GM18873 (cell line): ENCODE data around the gene ALDH7A1.
A peak's percentile ranks its signal among the peaks of the same experiment; 100 is the strongest.
"Not testable (repeated sequence)": the region's sequence is repeated elsewhere in the genome, so short reads cannot be mapped to it uniquely, and the experiment has no call there.

Source experiments
- ATAC-seq: cut with Tn5 transposase; IDR thresholded peaks from one replicate; pipeline ENCODE4 v1.9.1; 2021; ENCODE audit warnings: mild to moderate bottlenecking, moderate library complexity, moderate number of reproducible peaks; ENCODE audit not compliant: unreplicated experiment, low FRiP score

ALDH7A1 gene

DNA sequence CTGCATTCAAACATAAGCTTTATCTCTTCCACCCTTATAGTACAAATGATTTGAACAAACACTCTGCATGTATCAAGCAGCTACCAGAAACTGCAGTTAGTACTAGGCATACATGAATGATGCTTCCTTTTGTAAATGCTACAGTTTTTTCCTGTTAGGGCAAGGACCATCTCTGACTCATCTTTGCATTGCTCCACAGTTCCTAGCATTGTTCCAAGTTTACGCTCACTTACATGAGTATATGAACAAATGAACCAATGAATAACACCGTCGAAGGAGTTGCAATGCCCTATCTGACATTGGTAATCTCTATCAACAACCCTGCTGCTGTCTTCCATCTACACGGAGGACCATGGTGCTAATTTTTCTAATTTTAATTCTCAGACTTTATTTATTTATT lies 2.1 kb upstream of the ALDH7A1 start:
- no peak for ATAC-seq

DNA sequence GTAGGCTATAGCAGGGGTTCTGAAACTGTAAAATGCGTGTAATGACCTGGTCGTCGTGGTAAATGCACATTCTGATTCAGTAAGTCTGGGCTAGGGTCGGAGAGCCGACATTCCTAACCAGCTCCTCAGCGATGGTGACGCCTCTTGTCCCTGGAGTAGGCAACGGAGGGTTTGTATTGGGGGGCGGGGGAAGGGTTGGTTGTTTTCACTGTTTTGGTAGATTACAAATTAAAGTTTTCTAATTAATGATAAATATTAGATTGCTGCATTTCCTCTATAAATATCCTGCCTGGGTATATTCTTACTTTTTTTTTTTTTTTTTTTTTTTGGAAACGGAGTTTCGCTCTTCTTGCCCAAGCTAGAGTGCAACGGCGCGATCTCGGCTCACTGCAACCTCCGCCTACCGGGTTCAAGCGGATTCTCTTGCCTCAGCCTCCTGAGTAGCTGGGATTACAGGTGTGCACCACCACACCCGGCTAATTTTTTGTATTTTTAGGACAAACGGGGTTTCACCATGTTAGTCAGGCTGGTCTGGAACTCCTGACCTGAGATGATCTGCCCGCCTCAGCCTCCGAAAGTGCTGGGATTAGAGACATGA lies 566 bp upstream of the ALDH7A1 start:
- peak; percentile 22 for ATAC-seq

DNA sequence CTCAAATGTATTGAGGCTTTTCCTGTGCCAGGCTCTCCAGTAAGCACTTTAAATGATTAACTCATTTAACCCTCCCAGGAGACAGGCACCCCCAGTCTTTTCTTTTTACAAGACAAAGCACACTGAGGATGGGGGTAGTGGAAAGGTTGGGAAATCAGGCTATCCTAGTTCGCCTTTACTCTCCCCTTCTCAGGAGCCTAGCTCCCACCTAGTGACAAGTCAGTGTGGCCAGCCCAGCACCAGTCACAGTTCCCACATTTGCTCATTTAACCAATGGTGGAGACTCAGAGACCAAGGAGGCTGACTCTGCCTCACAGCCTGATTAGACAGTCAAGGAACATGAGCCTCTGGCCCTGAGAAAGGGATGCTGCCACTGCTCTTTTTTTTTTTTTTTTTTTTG lies 3.5 kb downstream of the ALDH7A1 start:
- ATAC-seq: no peak

GRCh38 chr5:126589536-126590297 lies 5.3 kb downstream of the ALDH7A1 start:
- ATAC-seq: no peak

DNA sequence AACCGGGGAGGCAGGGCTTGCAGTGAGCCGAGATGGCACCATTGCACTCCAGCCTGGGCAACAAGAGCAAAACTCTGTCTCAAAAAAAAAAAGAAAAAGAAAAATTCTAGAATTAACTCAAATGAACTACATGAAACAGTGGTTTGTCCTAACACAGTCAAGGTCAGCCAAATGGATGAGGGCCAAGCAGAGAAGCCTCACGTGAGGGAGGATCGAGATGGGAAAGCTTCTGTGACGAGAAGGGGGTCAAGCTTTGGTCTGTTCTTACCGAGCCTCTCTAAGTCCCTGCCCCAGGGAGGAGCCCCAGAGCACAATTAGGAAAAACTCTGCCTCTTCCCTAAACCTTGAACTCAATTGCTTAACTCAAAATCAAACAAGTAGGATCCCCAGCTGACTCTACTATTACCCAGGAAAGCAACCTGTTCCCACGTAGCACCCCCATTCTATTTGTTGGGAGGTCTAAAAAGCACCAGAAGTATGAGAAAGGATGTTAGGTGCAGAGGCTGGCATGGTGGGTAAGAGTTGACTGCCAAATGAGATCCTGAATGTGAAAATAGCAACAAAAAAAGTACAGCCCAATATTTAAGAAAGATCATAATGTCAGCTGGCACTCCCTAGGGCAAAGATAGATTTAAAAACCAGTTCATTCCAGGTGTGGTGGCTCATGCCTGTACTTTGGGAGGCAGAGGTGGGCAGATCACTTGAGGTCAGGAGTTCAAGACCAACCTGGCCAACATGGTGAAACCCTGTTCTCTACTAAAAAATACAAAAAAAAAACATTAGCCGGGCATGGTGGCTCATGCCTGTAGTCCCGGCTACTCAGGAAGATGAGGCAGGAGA lies 7.2 kb downstream of the ALDH7A1 start:
- no peak for ATAC-seq

- no peak for ATAC-seq
These were observed 11.3 kb downstream of the ALDH7A1 start for GRCh38 chr5:126583761-126584160.

DNA sequence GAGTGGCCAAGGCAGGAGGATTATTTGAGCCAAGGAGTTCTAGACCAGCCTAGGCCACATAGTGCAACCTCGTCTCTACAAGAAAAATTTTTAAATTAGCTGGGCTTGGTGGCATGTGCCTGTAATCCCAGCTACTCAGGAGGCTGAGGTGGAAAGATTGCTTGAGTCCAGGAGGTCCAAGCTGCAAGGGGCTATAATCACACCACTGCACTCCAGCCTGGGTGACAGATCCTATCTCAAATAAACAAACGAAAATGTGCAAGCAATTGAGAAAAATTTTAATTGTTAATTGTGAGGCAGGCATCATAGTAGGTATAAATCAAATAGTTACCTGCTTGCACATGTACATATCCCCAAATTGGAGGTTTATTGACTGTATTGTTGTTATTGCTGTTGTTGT lies 15.3 kb downstream of the ALDH7A1 start:
- ATAC-seq: no peak

- no peak for ATAC-seq
These were observed 17.6 kb downstream of the ALDH7A1 start for GRCh38 chr5:126577415-126577814.

DNA sequence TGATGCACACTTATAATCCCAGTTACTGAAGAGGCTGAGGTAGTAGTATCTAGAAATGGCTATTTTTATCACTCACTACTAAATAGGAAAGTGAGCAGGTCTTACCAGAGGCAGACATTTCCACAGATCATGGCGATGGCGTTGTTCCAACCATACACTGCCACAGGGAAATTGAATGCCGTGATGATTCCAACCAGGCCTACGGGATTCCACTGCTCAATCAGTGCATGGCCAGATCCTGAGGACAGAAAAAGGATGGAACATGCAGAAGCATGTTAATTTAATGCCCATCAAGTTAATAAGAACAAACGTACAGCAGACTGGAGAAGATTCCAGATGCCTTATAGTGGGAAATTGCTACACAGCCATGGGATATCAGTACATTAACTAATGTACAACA lies 18.0 kb downstream of the ALDH7A1 start:
- ATAC-seq: no peak

- no peak for ATAC-seq
These were observed 19.4 kb downstream of the ALDH7A1 start for GRCh38 chr5:126575644-126576043.

DNA sequence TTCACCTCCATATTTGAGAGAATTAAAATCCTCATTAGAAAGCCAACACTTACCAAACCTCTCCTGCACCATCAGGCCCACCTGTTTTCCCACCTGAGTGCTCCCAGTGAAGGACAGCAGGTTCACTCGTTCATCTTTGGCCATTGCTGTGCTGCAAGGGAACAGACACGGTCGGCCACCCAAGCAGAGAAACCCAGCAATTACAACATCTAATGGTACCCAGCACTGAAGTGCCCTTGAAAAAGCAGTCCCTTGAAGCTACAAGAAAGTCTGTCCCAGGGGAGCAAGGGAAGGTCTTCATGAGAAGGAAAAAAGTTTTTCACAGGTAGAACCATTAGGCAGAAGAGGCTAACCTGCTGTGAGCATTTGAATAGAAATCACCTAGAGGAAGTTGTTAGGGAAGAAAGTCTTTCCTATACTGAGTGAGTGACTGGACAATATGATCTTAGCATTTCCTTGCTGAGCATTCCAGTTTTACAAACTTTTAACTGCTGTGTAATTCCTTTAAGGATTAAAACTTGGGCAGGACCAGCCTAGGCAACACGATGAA lies 26.7 kb downstream of the ALDH7A1 start:
- no peak for ATAC-seq

DNA sequence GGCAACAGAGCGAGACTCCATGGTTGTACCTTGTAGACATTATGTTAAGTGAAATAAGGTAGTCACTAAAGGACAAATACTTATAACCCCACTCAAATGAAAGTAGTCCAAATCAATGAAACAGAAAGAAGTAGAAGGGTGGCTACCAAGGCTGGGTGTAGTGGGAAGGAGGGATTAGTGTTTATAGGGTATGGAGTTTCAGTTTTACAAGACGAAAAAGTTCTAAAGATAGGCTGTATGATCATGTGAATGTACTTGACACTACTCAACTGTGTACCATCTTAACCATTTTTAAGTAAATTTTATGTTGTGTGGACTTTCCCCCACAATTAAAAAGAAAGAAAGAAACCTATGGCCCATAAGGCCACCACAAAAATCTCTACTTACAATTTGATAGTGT lies 32.2 kb downstream of the ALDH7A1 start:
- ATAC-seq: peak; percentile 95

- ATAC-seq: no peak
These were observed 33.1 kb downstream of the ALDH7A1 start for GRCh38 chr5:126561908-126562307.

- ATAC-seq: not testable (repeated sequence)
These were observed 39.9 kb downstream of the ALDH7A1 start for GRCh38 chr5:126555101-126555500.

GRCh38 chr5:126552614-126553013 lies 42.4 kb downstream of the ALDH7A1 start:
- no peak for ATAC-seq

DNA sequence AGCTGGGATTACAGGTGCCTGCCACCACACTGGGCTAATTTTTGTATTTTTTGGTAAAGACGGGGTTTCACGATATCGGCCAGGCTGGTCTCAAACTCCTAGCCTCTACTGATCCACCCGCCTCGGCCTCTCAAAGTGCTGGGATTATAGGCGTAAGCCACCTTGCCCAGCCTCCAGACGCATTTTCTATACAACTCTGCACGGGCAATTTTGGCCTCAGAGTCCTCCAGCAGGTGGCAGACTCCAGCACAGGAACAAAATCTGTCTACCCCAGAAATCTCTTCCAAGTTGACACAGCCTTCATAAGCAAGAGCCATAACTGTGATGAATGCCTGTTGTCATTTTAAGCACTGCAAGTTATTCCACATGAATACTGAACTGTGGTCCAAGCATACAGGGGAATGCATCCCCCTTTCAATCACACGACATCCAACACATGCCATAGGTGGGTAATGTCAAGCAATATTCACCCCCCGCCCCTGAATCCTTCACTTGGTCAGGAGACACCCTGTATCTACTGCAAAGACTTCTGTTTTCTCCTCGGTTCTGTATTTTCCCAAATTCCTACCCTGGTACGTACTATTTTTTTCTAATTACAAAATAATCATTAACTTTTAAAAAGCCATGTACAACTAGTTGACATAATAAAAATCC lies 50.8 kb downstream of the ALDH7A1 start:
- ATAC-seq: peak; percentile 73

DNA sequence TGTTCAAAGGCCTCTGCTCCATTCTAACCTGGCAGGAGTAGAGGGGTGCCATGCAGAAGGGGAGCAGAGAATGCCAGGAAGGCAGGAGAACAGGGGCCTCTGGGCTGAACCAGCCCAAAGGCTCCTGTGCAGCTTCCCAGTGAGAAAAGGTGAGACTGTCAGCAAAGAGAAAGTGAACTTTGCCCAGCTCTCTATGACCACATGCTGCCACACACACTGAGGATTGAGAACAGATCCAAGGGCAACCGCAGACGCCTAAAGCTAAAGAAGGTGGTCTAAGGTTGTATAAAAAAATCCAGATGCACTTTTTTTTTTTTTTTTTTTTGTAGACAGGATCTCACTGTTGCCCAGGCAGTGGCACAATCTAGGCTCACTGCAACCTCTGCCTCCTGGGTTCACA lies 51.4 kb downstream of the ALDH7A1 start:
- no peak for ATAC-seq

GRCh38 chr5:126543009-126543408 lies 52.0 kb downstream of the ALDH7A1 start:
- no peak for ATAC-seq

DNA sequence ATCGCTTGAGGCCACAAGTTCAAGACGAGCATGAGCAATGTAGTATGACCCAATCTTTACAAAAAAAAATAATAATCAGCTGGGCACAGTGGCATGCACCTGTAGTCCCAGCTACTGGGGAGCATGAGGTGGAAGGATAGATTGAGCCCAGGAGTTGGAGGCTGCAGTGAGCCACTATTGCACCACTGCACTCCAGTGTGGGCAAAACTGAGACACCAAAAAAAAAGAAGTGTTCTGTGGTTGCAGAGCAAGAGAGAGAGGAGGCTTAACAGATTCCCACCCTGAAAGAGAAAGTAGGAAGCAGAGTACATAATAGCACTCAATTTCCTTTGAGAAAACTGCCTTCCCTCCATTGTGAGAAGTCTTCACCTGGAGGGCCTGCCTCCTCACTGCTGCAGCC lies 52.6 kb downstream of the ALDH7A1 start:
- ATAC-seq: no peak

- no peak for ATAC-seq
These were observed 54.4 kb downstream of the ALDH7A1 start for GRCh38 chr5:126540631-126541030.

DNA sequence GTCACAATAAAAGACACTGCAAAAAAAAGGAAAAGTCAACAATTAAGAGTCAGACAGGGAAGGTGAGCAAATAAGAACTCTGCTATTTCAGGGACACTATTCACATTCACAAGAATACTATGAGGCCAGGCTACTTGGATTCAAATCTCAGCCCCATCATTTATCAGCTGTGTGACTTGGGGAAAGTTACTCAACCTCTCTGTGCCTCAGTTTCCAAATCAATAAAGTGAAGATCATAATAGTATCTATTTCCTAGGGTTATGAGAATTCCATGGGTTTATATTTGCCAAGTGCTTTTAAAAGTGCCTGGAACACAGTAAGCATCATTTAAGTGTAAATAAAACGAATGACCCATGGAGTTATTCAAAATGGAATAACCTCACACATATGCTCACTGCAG lies 56.4 kb downstream of the ALDH7A1 start:
- ATAC-seq: no peak
